Ovary (tissue), 9 donors: ENCODE data around the gene OBI1. TPM values are rescaled to one million over a fixed set of nuclear protein-coding genes. Genes with fewer than 3 reads are reported as not detected.

ENCODE experiments used
- DNase-seq, 5 donors: peaks; one replicate each; pipeline ENCODE4 v3.0.0-alpha.2; 2019 to 2020
- H3K27ac ChIP-seq, 2 donors: fragments of 200-600 bp; one replicate each; pipeline versions ENCODE4 v1.5.1 to v1.8.0; 2019 to 2022
- H3K27me3 ChIP-seq: fragments of 200-600 bp; one replicate; pipeline ENCODE4 v1.8.0; 2022
- H3K36me3 ChIP-seq: fragments of 200-600 bp; sonication (generic); one replicate; pipeline ENCODE4 v1.5.1; 2019
- H3K4me1 ChIP-seq: one replicate; pipeline ENCODE4 v1.8.1; 2013; ENCODE audit warnings: mild to moderate bottlenecking, moderate library complexity; ENCODE audit not compliant: insufficient read depth
- H3K4me3 ChIP-seq: fragments of 200-600 bp; sonication (generic); one replicate; pipeline ENCODE4 v1.5.1; 2017
- H3K9me3 ChIP-seq, 2 donors: fragments of 200-600 bp in 1 of 2; sonication (generic) in 1 of 2; one replicate each; pipeline versions ENCODE4 v1.5.1 to v1.8.1; 2013 to 2019; ENCODE audit warnings: mild to moderate bottlenecking in 1 of 2, moderate library complexity in 1 of 2
- CTCF ChIP-seq, 3 donors: fragments of 450-650 bp in 2 of 3; fragments of 200-600 bp in 1 of 3; IDR thresholded peaks; one replicate each; pipeline versions ENCODE4 v1.5.1 to v1.8.0; 2016 to 2022; ENCODE audit warnings: antibody characterized with exemption in 3 of 3, mild to moderate bottlenecking in 1 of 3
- EP300 ChIP-seq: sonication (generic); formaldehyde crosslinking; IDR thresholded peaks from one replicate; pipeline ENCODE4 v1.6.1; 2017; ENCODE audit warnings: antibody characterized with exemption
- POLR2A ChIP-seq: fragments of 450-650 bp; IDR thresholded peaks from one replicate; pipeline ENCODE4 v1.6.1; 2017; ENCODE audit warnings: antibody characterized with exemption, mild to moderate bottlenecking, moderate library complexity
- WGBS, 3 donors: extraction: QIAGEN DNeasy Blood & Tissue Kit in 1 of 3; methylation state at CpG; one replicate each; pipeline versions ENCODE4 v1.1.5 to v1.1.7; 2013 to 2017; 5-methylcytosine and 5-hydroxymethylcytosine counted together
- intact Hi-C, 4 donors: fragments of 100-400 bp; cut with DNase I; formaldehyde crosslinking; loops; one replicate each; pipeline versions ENCODE4 v1.11.0 to v1.15.1; 2022 to 2023
- polyA plus RNA-seq, 2 donors: library from polyadenylated mRNA; stranded (reverse); fragments of 200-250 nt in 1 of 2; fragments of 350-450 nt in 1 of 2; fragmentation: Illumina TruSeq in 1 of 2; extraction: RNeasy Lipid Tissue Mini Kit (QIAGEN cat#74804) in 1 of 2; gene quantifications; one replicate each; pipeline ENCODE4 v1.2.3, GENCODE V29; 2013 to 2014
- total RNA-seq, 7 donors: library from RNA; depleted of rRNA in 2 of 7; stranded (reverse); fragments of >200 nt in 2 of 7; fragmentation: NEBNext Ultra II Directional in 3 of 7; extraction: Animal tissue kit (Norgen Biotek cat#: 25700) in 3 of 7; gene quantifications; one replicate each; pipeline versions ENCODE4 v1.1.0 to v1.2.4, GENCODE V29; 2016 to 2023
- donor health status: DM: no; HTN: no; CAD: no; lungs with moderate emphysema.
- donor health status: DM: no; HTN: no; CAD: no.
- donor health status: Bipolar disorder and iron deficiency.
- donor health status: DM: yes; HTN: yes; CAD: no.
- donor health status: DM: no; HTN: no; CAD: no.
- donor health status: DM: yes; HTN: yes; CAD: no.

Gene OBI1
- total and polyA plus RNA-seq, 9 donors = 6.5 to 14.0 (median 10.0) TPM

- no peak overlapping the region for H3K27ac ChIP-seq
- DNase-seq = no peak
- H3K9me3 ChIP-seq = peaks cover 0 to 10% of the 10 kb centered on the region in 2 donors
- H3K27me3 ChIP-seq = no peaks in the 10 kb centered on the region
- TF ChIP-seq POLR2A (no peak), EP300 (no peak), CTCF (IDR thresholded peaks at IDR 0.05) (no peak)
- intact Hi-C loops = no loop called here
- H3K4me1 ChIP-seq = peaks cover 8% of the 10 kb centered on the region
- WGBS, 3 donors = 16 to 26% (median 24%) methylated on average over 7 of the region's 7 CpGs
- H3K36me3 ChIP-seq = no peaks in the 10 kb centered on the region
- no peak overlapping the region for H3K4me3 ChIP-seq
Observed at GRCh38 chr13:78597602-78597932, 61.4 kb downstream of the OBI1 start.

DNA sequence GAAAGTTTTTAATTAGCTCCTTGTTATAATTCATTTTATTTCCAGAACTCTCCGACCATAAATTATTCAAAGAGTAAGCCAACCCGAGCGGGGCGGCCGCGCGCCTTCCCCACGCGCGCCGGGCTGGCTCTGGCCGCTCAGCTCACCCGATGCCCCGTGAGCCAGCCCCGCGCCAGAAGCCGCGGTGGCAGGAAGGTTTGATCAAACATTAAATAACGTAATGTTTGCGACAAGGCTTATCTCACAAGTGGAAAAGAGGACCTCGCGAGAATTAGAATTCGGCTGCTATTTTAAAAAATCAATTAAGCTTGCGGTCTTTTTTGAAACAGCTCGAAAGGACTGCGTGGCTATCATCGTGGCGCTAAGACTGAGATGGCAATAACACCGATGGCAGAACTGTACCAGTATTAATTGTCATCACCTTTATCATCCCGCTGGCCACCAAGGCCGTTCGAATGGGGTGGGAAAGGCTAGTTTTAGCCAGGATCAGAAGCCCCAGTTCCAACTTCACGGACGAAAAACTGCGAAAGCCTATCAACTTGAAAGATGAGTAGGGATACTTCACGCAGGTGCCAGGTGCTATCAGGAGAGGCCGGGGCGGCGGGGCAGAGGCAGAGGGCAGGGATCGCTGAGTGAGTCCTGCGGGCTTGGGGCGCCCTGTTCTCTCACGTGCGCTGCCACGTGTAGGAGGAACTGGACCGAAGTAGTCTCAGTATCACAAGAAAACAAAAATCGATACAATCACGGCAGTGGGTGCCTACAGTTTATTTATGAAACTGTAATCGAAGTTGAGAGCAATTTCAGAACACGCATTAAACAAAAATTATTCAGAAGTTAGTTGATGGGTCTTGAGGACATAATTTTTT, 62.0 kb downstream of the OBI1 start:
- Histone ChIP-seq H3K27me3 (no peaks in the 10 kb centered on the region), H3K27ac (no peak overlapping the region), H3K36me3 (no peaks in the 10 kb centered on the region), H3K4me3 (no peak overlapping the region), H3K4me1 (peaks cover 6% of the 10 kb centered on the region), H3K9me3 (peaks cover 0 to 10% of the 10 kb centered on the region in 2 donors)
- no peak for TF ChIP-seq EP300
- intact Hi-C loops = no loop called here
- DNase-seq = no peak
- WGBS, 3 donors = 10% methylated on average over 50 of the region's 50 CpGs

GRCh38 chr13:78596399-78596735, 62.6 kb downstream of the OBI1 start:
- peaks cover 0 to 10% of the 10 kb centered on the region in 2 donors for H3K9me3 ChIP-seq
- no peak for TF ChIP-seq CTCF (IDR thresholded peaks at IDR 0.05)
- no peak for TF ChIP-seq EP300
- no peak for TF ChIP-seq POLR2A
- peaks cover 3% of the 10 kb centered on the region for H3K4me1 ChIP-seq
- H3K36me3 ChIP-seq = no peaks in the 10 kb centered on the region
- WGBS, 3 donors = 3 to 7% (median 7%) methylated on average over 17 to 22 of the region's 22 CpGs
- no peaks in the 10 kb centered on the region for H3K27me3 ChIP-seq
- intact Hi-C loops = no loop called here
- H3K4me3 ChIP-seq = no peak overlapping the region
- DNase-seq = no peak
- H3K27ac ChIP-seq = no peak overlapping the region

GRCh38 chr13:78595495-78596398, 63.2 kb downstream of the OBI1 start:
- DNase-seq = no peak
- Histone ChIP-seq H3K4me1 (peaks cover 2% of the 10 kb centered on the region), H3K36me3 (no peaks in the 10 kb centered on the region), H3K4me3 (no peak overlapping the region), H3K9me3 (peaks cover 0 to 10% of the 10 kb centered on the region in 2 donors), H3K27ac (no peak overlapping the region), H3K27me3 (no peaks in the 10 kb centered on the region)
- TF ChIP-seq POLR2A (no peak), CTCF (IDR thresholded peaks at IDR 0.05) (no peak), EP300 (no peak)
- 6 to 8% (median 7%) methylated on average over 41 to 65 of the region's 65 CpGs for WGBS, 3 donors
- intact Hi-C loops = no loop called here
